HG02571 (cell line): ENCODE data around the gene MPDU1.
"Not testable (repeated sequence)": the region's sequence is repeated elsewhere in the genome, so short reads cannot be mapped to it uniquely, and the experiment has no call there.

Experiments used
- ATAC-seq: cut with Tn5 transposase; IDR thresholded peaks from one replicate; pipeline ENCODE4 v1.9.1; 2021; ENCODE audit warnings: mild to moderate bottlenecking, moderate library complexity; ENCODE audit not compliant: unreplicated experiment

Gene MPDU1

DNA sequence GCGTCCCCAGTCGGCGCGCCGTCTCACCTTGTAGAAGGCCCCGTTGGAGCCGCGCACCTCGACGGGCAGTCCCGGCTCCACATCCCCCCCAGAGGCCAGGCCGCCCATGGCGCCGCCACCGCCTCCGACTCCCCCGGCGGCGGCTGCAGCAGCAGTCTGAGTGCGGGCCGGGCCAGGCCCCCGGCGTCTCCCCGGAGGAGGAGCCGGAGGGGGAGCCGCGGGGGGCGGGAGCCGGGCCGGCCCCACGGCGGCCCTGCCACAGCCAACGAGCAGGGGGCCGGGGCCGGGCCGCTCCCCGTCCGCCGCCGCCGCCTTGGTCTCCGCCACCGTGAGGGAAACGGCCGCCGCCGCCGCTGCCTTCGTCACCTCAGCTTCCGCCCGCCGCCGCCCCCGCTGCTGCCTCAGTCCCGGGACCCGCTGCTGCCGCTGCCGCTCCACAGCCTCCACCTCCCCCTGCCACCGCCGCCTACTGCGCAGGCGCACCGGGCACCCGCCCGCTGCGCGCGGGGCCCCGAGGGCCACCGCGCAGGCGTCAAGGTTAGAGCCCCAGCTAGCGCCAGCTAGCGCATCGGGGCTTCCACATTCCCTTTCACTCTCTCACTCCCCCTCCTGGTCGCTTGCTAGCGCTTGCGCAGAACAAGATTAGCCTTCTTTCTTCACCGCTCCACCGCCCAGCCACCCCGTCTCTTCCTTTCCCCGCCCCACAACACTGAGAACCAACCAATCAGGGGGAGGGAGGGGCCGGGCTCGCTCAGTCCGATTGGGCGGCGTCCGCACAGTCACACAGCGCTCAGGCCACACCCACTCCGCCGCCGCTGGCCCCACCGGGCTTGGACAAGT, 31.0 kb downstream of the MPDU1 start, which contains the start of gene FXR2:
Gene FXR2 (minus strand): TSS at position 473 of the 840 bp plus-strand sequence. CDS start 365 bp downstream, at position 108.
- ATAC-seq: peak; percentile 89

DNA sequence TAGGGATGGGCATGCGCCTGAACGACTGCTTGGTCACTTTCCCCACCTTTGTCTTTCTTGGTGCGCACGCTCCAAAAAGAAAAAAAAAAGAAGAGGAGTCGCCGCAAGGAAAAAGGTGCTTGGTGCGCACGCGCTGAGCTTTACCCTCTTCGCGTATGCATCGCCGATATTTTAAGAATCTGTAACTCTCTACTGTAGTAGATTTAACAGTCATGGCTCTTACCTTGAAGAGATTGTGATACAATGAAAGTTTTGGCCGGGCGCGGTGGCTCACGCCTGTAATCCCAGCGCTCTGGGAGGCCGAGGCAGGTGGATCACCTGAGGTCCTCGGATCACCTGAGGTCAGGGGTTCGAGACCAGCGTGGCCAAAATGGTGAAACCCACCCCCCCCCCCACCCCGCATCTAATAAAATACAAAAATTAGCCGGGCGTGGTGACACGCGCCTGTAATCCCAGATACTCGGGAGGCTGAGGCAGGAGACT, 31.7 kb downstream of the MPDU1 start:
- no peak for ATAC-seq

DNA sequence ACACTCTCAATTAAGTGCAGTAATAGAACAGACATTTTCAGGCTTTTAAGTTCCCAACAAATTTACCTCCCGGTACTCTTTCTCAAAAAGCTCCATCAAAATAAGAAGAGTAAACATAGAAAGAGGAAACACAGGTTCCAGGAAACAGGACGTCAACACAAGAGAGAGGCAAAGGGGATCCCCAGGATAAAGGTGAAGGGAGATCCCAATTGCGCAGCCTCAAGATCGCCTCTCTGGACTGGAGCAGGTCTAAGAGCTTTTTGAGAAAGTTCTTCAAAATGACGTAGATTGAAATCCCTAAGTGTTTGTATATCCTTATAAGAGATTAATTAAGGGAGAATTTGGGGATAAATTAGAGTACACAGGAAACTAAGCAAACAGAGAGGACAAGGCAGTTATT, 35.0 kb downstream of the MPDU1 start:
- ATAC-seq: no peak

DNA sequence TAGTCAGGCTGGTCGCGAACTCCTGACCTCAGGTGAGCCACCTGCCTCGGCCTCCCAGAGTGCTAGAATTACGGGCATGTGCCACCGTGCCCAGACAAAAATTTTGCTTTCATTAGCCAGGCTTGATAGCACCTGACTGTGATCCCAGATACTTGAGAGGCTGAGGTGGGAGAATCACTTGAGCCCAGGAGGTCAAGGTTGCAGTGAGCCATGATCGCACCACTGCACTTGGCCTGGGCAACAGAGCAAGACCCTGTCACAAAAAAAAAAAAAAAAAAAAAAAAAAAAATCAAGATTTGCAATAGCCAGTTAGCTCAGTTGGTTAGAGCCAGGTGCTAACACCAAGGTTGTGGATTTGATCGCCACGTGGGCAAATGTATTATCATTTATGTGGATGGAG, 37.2 kb downstream of the MPDU1 start:
- ATAC-seq: no peak

DNA sequence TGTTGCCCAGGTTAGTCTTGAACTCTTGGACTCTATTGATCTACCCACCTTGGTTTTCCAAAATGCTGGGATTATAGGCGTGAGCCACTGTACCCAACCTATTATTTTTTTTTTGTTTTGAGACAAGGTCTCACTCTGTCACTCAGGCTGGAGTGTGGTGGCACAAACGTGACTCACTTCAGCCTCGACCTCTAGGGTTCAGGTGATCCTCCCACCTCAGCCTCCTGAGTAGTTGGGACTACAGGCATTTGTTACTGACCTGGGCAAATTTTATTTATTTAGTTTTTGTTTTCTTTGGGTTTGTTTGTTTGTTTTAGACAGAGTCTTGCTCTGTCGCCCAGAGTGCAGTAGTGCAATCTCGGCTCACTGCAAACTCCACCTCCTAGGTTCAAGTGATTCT, 40.0 kb downstream of the MPDU1 start:
- ATAC-seq: no peak

DNA sequence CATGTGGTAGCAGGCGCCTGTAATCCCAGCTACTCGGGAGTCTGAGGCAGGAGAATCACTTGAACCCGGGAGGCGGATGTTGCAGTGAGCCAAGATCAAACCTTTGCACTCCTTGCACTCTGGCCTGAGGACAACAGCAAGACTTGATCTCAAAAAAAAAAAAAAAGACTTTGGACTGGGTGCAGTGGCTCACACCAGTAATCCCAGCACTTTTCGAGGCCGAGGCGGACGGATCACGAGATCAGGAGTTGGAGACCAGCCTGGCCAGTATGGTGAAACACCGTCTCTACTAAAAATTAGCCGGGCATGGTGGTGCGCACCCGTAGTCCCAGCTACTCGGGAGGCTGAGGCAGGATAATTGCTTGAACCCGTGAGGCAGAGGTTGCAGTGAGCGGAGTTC, 42.1 kb downstream of the MPDU1 start:
- ATAC-seq: not testable (repeated sequence)

DNA sequence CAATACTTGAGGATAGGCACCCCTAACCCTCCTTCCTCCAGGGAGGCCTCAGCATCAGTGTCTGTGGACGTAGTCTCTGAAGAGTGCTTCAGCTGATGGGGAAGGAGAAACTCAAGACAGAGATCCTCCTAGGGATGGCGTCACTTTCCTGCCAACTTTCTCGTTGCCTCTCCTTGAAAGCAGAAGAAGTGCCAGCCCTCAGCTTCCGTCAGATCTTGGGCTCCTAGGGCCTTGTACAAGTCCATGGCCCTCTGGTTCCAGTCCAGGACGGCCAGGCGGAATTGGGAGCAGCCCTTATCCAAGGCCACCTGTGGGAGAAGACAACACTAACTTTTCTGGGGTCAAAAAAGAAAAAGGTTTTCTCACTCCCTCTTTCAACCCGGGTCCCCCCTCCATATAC, 42.7 kb downstream of the MPDU1 start:
- ATAC-seq: no peak

DNA sequence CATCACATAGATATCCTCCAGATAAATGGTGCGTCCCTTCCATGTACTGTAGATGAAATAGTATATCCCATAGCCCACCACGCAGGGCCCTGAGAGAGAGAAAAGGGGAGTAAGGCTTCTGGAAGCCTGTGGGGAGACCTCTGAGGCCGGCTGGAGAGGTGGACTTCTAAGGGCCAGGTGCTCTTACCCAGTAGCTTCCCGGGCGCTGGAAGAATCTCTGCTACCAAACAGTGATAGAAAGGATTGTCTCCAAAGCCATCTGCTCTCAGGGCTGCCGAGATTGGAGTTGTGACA, 43.3 kb downstream of the MPDU1 start:
- no peak for ATAC-seq

DNA sequence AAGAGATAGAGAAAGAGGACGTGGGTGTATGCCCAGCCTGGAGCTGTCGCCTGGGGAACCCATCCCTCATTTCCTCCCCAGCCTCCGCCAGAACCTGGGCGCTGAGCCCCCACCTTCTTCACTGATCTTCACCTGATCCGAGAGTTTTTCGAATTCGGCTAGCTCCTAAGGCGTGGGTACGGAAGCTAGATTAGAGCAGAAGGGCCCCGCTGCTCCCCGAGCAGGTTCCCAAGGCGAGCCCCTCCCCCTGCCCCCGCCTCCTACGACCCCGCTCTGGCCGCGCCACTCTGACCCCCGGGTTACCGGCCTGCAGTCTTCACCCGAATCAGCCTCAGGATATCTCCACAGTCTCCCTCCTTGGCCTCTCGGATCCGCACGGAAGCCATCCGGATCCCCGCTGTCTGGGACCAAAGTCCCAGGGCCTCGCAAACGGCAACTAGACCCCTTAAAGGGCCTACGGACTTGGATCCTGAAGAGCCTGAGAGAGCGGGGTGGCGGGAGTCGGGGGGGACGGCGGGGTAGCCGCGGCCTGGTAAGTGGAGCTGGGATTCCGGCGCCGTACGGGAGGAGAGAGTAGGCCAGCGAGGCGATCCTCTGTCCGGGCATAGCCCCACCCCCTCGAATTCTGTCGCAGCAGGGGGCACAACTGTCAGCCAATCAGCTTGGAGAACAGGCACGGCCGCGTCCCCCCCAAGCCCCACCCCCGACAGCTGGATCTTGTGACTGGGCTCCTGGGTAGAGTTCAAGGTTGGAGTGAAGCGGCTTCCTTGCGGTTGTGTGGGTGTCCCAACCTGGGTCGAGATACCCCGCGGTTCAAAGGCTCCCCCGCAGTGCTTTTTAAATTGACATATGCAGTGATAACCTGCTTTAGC, 43.8 kb downstream of the MPDU1 start, which contains the start of gene SAT2:
Gene SAT2 (minus strand): TSS at position 572 of the 872 bp plus-strand sequence. CDS start 186 bp downstream, at position 386.
- ATAC-seq: peak; percentile 88

DNA sequence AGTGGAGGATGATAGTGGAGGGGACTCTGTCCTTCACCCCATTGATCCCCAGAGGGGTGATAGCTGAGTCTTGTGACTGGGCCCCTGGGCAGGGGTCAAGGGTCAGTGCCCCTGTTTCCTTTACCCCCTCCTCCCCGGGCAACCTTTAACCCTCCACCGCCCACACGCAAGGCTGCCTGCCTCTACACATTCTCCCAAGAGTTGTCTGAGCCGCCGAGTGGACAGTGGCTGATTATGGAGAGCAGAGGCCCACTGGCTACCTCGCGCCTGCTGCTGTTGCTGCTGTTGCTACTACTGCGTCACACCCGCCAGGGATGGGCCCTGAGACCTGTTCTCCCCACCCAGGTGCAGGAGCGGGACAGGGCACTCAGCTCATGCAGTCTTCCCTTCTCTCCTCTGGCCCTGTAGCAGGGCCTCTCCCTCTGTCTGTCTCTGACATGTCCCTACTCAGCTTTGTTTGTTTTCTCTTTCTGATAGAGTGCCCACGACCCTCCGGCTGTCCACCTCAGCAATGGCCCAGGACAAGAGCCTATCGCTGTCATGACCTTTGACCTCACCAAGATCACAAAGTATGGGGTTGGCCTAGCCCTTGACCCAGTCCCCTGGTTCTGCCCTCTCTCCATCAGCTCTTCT, 46.4 kb downstream of the MPDU1 start, which contains the start of gene SHBG:
Gene SHBG (plus strand): TSS at position 197 of the 633 bp plus-strand sequence. CDS start 38 bp downstream, at position 235.
- ATAC-seq: no peak

DNA sequence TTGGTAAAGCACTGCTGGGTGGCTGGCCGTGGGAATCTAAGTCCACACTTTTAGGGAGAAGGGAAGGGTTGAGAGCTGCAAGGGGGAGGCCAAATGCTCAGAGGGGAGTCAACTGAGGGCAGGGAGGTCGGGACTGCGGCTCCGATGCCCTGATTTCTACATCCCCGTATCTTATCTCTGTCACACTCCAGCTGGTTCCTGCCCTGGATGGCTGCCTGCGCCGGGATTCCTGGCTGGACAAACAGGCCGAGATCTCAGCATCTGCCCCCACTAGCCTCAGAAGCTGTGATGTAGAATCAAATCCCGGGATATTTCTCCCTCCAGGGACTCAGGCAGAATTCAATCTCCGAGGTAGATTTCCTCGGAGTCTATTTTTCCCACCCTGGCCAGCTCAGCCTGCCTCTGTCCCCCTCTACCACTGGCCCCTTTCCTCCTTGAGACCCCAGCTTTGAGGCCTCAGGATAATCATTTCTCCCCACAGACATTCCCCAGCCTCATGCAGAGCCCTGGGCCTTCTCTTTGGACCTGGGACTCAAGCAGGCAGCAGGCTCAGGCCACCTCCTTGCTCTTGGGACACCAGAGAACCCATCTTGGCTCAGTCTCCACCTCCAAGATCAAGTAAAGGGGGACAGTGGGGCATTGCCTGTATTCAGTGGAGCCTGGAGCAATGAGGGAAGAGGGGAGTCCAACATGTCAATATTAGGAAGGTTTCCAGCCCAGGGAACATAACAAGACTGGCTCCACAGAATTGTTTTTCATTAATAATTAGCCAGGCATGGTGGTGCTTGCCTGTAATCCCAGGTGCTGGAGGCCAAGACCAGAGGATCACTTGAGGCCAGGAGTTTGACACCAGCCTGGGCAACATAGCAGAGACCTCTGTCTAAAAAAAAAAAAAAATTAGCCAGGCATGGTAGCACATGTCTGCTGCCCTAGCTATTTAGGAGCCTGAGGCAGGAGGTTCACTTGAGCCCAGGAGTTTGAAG, 48.0 kb downstream of the MPDU1 start:
- no peak for ATAC-seq

DNA sequence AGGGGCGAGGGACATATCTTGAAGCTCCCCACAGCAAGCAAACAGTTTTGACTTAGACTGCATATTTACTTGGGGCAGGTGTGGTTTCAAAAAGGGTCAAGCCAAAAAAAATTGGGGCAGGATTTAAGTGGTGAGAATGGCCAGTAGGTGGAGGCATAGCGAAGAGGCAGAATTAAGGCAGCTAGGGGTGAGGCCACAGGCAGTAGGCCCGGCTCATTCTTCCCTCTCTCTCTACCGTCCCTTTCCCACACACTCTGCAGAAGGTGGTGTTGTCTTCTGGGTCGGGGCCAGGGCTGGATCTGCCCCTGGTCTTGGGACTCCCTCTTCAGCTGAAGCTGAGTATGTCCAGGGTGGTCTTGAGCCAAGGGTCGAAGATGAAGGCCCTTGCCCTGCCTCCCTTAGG, 48.8 kb downstream of the MPDU1 start:
- no peak for ATAC-seq

DNA sequence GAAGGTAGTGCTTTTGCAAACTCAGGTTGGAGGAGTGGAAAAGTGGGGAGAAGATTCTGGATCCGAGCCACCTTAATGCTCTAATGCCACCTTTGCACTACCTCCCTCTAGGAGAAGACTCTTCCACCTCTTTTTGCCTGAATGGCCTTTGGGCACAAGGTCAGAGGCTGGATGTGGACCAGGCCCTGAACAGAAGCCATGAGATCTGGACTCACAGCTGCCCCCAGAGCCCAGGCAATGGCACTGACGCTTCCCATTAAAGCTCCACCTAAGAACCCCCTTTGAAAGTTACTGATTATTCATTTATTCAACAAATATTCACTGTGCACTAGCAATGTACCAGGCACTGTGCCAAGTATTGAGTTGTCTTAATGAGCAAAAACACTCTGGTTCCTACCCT, 49.4 kb downstream of the MPDU1 start:
- no peak for ATAC-seq

DNA sequence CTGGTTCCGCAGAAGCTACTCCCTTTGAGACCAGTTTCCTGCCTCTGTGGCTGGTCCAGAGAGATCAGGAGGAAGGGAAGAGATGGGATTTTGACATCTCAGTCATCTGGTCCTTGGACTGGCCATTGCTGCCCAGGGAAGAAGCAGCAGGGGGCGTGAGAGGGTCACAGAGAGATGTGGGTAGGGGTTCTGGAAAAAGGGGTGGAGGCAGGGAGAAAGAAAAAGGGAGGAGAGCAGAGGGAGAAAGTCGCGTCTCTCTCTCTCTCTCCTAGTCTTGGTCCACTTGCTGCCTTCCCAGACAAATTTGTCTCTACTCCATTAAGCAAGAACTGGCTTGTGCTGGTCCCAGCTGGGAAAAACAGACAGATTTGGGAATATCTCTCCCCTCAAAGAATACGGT, 50.7 kb downstream of the MPDU1 start:
- ATAC-seq: no peak

DNA sequence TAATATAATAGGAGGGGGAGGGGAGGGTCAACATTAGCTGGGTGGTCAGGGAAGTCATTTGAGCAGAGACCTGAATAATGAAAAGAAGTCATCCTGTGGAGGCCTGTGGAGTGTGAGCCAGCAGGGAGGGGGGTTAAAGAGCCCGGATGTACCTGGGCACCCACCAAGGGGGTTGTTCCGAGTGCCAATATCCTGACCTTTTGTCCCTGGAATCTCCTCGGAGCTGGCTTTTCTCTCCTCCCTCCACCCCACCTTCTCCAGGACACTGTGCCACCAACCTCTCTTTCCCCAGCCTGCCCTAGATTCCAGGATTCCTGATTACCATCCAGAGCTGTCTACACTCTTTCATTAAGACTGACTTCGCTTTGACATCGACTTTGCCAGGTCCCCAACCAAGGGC, 52.5 kb downstream of the MPDU1 start:
- ATAC-seq: no peak
